ENCODE measurements around the gene INTS11. TPM values are rescaled to one million over a fixed set of nuclear protein-coding genes. Genes with fewer than 3 reads are reported as not detected.

Gene INTS11
- total and polyA plus RNA-seq, 2 donors: 45.9 to 134 TPM

GRCh38 chr1:1342584-1343115 is 18.2 kb upstream of the INTS11 start:
- Histone ChIP-seq H3K4me3 (ENCODE audit: low read depth, low read length) (no peak overlapping the region), H3K27ac (ENCODE audit: low read depth) (no peak overlapping the region), H3K36me3 (ENCODE audit: insufficient read depth) (peaks cover 2% of the 10 kb centered on the region), H3K4me1 (ENCODE audit: insufficient read depth) (peaks cover 2% of the 10 kb centered on the region)
- WGBS: 81% methylated on average over 18 of the region's 18 CpGs
- no peak for DNase-seq (ENCODE audit: extremely low spot score)

DNA sequence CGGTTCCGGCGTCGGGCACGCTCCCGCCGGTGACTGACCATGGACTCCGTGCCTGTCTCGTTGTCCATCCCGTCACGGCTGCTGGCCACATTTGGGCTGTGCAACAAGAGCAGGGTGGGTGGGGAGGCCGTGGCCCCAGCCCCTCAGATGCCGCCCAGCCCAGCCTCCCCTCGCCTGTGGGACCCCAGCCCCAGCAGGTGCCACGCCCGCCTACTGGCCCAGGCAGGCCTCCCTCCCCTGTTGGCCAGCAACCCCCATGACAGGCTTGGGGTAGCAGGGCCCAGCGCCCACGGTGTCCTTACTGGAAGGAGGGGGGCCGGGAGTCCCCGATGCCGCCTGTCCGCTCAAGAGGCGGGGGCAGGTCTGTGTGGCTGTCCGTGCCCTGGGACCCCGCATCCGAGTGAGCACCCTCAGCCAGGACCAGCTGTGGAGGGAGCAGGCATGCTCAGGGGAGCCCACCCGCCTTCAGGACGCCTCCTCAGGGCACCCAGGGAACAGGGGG is 17.7 kb upstream of the INTS11 start:
- WGBS: 92% methylated on average over 28 of the region's 28 CpGs
- peaks cover 2% of the 10 kb centered on the region for H3K36me3 ChIP-seq (ENCODE audit: insufficient read depth)
- H3K4me1 ChIP-seq (ENCODE audit: insufficient read depth): peaks cover 2% of the 10 kb centered on the region
- no peak overlapping the region for H3K4me3 ChIP-seq (ENCODE audit: low read depth, low read length)
- no peak for DNase-seq (ENCODE audit: extremely low spot score)
- H3K27ac ChIP-seq (ENCODE audit: low read depth): no peak overlapping the region

DNA sequence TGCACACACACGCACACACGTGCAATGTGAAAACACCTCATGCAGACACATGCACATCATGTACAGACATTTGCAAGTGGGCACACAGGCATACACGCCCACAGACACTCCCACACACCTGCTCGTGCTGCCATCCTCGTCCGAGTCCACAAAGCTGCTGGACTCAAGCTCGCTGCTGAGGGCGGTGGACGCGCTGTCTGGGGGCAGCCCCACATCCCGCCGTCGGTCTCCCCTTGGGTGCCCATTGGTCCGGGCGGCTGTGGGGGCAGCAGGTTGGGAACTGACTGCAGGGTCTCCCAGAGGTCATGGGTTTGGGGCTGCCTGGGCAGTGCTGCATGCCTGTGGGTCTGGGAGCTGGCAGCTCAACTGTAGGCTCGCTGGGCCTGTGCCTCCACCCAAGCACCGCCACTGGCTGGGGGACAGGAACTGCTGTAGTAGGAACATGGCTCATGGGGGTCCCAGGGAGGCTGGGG is 17.1 kb upstream of the INTS11 start:
- no peak overlapping the region for H3K4me3 ChIP-seq (ENCODE audit: low read depth, low read length)
- no peak overlapping the region for H3K27ac ChIP-seq (ENCODE audit: low read depth)
- WGBS: 92% methylated on average over 17 of the region's 17 CpGs
- peaks cover 2% of the 10 kb centered on the region for H3K4me1 ChIP-seq (ENCODE audit: insufficient read depth)
- peaks cover 2% of the 10 kb centered on the region for H3K36me3 ChIP-seq (ENCODE audit: insufficient read depth)
- no peak for DNase-seq (ENCODE audit: extremely low spot score)

- WGBS: 93% methylated on average over 36 of the region's 36 CpGs
- H3K36me3 ChIP-seq (ENCODE audit: insufficient read depth): peaks cover 2% of the 10 kb centered on the region
- H3K4me3 ChIP-seq (ENCODE audit: low read depth, low read length): no peak overlapping the region
- H3K27ac ChIP-seq (ENCODE audit: low read depth): no peak overlapping the region
- DNase-seq (ENCODE audit: extremely low spot score): no peak
- peaks cover 2% of the 10 kb centered on the region for H3K4me1 ChIP-seq (ENCODE audit: insufficient read depth)
Observed at GRCh38 chr1:1340791-1341548, 16.5 kb upstream of the INTS11 start.

DNA sequence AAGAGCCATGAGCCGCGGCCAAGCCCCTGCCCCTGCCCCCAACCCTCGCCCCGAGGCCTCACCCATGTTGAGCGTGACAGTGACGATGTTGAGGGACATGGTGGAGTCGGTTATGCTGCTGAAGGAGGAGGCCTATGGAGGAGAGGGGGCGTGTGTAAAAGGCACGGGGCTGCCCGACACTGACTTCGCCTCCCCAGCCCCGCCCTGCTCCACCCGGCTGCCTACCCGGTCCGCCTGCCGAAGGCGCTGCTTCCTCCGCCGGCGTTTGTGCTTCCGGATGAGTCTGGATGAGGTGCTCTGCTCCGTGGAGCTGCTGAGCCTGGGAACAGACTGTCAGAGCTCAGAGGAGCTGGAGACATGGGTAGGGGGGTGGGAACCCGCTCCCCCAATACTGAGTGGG is 15.7 kb upstream of the INTS11 start:
- 91% methylated on average over 23 of the region's 23 CpGs for WGBS
- Histone ChIP-seq H3K36me3 (ENCODE audit: insufficient read depth) (peaks cover 2% of the 10 kb centered on the region), H3K27ac (ENCODE audit: low read depth) (no peak overlapping the region), H3K4me1 (ENCODE audit: insufficient read depth) (peaks cover under 1% of the 10 kb centered on the region), H3K4me3 (ENCODE audit: low read depth, low read length) (no peak overlapping the region)
- no peak for DNase-seq (ENCODE audit: extremely low spot score)

GRCh38 chr1:1338278-1338677 is 13.8 kb upstream of the INTS11 start:
- no peak overlapping the region for H3K4me3 ChIP-seq (ENCODE audit: low read depth, low read length)
- no peaks in the 10 kb centered on the region for H3K4me1 ChIP-seq (ENCODE audit: insufficient read depth)
- peaks cover 2% of the 10 kb centered on the region for H3K36me3 ChIP-seq (ENCODE audit: insufficient read depth)
- H3K27ac ChIP-seq (ENCODE audit: low read depth): no peak overlapping the region
- no peak for DNase-seq (ENCODE audit: extremely low spot score)
- WGBS: 93% methylated on average over 36 of the region's 36 CpGs

DNA sequence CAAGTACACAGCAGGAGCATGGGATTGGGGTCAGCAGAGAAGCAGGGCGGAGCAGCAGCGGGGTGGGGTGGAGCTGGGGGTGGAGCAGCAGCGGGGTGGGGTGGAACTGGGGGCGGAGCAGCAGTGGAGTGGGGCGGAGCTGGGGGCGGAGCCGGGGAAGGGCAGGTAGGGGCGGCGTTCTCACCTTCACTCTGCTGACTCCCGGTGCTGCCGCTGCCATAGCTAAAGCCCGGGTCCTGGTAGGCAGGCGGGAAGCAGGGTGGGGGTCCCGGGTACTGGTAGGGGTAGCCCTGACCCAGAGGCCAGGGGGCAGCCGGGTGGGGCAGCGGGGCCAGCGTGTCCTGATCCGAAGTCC is 13.3 kb upstream of the INTS11 start:
- peaks cover 2% of the 10 kb centered on the region for H3K36me3 ChIP-seq (ENCODE audit: insufficient read depth)
- H3K4me3 ChIP-seq (ENCODE audit: low read depth, low read length): no peak overlapping the region
- no peak for DNase-seq (ENCODE audit: extremely low spot score)
- WGBS: 81% methylated on average over 18 of the region's 18 CpGs
- no peaks in the 10 kb centered on the region for H3K4me1 ChIP-seq (ENCODE audit: insufficient read depth)
- H3K27ac ChIP-seq (ENCODE audit: low read depth): no peak overlapping the region

- H3K4me3 ChIP-seq (ENCODE audit: low read depth, low read length): no peak overlapping the region
- H3K27ac ChIP-seq (ENCODE audit: low read depth): no peak overlapping the region
- H3K36me3 ChIP-seq (ENCODE audit: insufficient read depth): peaks cover 2% of the 10 kb centered on the region
- H3K4me1 ChIP-seq (ENCODE audit: insufficient read depth): no peaks in the 10 kb centered on the region
- WGBS: 95% methylated on average over 32 of the region's 32 CpGs
- no peak for DNase-seq (ENCODE audit: extremely low spot score)
Observed at GRCh38 chr1:1336931-1337792, 12.7 kb upstream of the INTS11 start.

DNA sequence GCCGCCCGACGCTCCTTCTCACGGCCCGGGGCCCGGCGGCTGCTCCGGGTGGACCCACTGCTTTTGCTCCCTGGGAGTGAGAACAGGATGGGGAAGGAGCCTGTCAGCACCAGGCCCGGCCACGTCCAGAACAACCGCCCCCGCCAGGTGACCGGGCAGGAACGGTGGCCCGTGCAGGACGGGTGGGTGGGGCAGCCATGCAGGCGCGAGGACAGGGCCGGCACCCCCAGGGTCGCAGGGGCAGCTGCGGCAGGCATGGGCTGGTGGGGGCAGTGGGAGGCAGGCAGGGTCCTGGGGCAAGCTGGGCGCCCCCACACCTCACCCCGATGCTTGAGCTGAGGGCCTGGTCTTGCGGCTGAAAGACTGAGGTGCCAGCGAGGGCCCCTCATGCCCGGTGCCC is 12.0 kb upstream of the INTS11 start:
- no peak for DNase-seq (ENCODE audit: extremely low spot score)
- Histone ChIP-seq H3K36me3 (ENCODE audit: insufficient read depth) (peaks cover 2% of the 10 kb centered on the region), H3K4me3 (ENCODE audit: low read depth, low read length) (no peak overlapping the region), H3K4me1 (ENCODE audit: insufficient read depth) (no peaks in the 10 kb centered on the region), H3K27ac (ENCODE audit: low read depth) (no peak overlapping the region)
- 91% methylated on average over 26 of the region's 26 CpGs for whole genome bisulfite sequencing

DNA sequence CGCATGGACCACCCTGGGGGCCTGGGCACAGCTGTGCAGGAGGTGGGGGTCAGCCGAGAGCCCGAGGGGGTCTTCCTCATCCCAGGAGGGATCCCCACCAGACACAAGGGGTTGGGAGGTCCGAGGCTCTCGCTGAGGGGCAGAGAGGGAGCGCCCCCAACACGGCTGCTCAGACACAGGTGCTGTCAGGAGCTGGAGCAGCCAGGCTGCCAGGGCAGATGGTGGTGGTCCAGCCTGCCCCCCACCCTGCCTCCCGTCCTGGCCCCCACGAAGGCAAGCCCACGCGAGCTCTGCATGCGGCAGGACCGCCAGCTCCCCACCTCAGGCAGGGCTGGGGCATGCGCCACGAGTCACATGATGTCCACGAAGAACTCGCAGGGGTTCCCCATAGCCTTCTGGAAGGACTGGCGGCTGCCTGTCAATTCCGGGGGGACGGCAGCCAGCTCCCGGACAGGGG is 11.4 kb upstream of the INTS11 start:
- no peak for DNase-seq (ENCODE audit: extremely low spot score)
- WGBS: 86% methylated on average over 21 of the region's 21 CpGs
- H3K36me3 ChIP-seq (ENCODE audit: insufficient read depth): peaks cover 2% of the 10 kb centered on the region
- no peaks in the 10 kb centered on the region for H3K4me1 ChIP-seq (ENCODE audit: insufficient read depth)
- no peak overlapping the region for H3K4me3 ChIP-seq (ENCODE audit: low read depth, low read length)
- H3K27ac ChIP-seq (ENCODE audit: low read depth): no peak overlapping the region

- 70% methylated on average over 16 of the region's 16 CpGs for WGBS
- Histone ChIP-seq H3K4me1 (ENCODE audit: insufficient read depth) (no peaks in the 10 kb centered on the region), H3K4me3 (ENCODE audit: low read depth, low read length) (no peak overlapping the region), H3K27ac (ENCODE audit: low read depth) (no peak overlapping the region), H3K36me3 (ENCODE audit: insufficient read depth) (peaks cover 2% of the 10 kb centered on the region)
- DNase-seq (ENCODE audit: extremely low spot score): no peak
Observed at GRCh38 chr1:1335283-1335682, 10.8 kb upstream of the INTS11 start.

- WGBS: 54% methylated on average over 11 of the region's 11 CpGs
Observed at GRCh38 chr1:1334835-1335234, 10.4 kb upstream of the INTS11 start.

GRCh38 chr1:1333551-1334241 is 9.2 kb upstream of the INTS11 start:
- Histone ChIP-seq H3K4me1 (ENCODE audit: insufficient read depth) (no peaks in the 10 kb centered on the region), H3K27ac (ENCODE audit: low read depth) (no peak overlapping the region), H3K4me3 (ENCODE audit: low read depth, low read length) (no peak overlapping the region), H3K36me3 (ENCODE audit: insufficient read depth) (no peaks in the 10 kb centered on the region)
- 85% methylated on average over 36 of the region's 36 CpGs for WGBS
- DNase-seq (ENCODE audit: extremely low spot score): no peak

More at GRCh38 chr1:1334835-1335234, 10.4 kb upstream of the INTS11 start:
- Histone ChIP-seq H3K27ac (ENCODE audit: low read depth) (no peak overlapping the region), H3K4me1 (ENCODE audit: insufficient read depth) (no peaks in the 10 kb centered on the region), H3K36me3 (ENCODE audit: insufficient read depth) (peaks cover 2% of the 10 kb centered on the region), H3K4me3 (ENCODE audit: low read depth, low read length) (no peak overlapping the region)
- DNase-seq (ENCODE audit: extremely low spot score): no peak
